Type B pancreatic cell (in vitro differentiated cells): ENCODE results near the gene GNLY. TPM values are rescaled to one million over a fixed set of nuclear protein-coding genes. Genes with fewer than 3 reads are reported as not detected.

Source experiments
- DNase-seq: peaks from one replicate; pipeline ENCODE4 v3.0.0; 2021; ENCODE audit warnings: mixed read lengths; ENCODE audit not compliant: unreplicated experiment; ENCODE audit errors: extremely low spot score
- H3K27ac Mint-ChIP-seq: 2 replicates; pipeline ENCODE4 v1.8.0; 2021; ENCODE audit warnings: mild to moderate bottlenecking, mixed read lengths
- H3K27me3 Mint-ChIP-seq: 2 replicates; pipeline ENCODE4 v1.8.0; 2021; ENCODE audit warnings: mixed read lengths
- H3K36me3 Mint-ChIP-seq: 2 replicates; pipeline ENCODE4 v1.8.0; 2021; ENCODE audit warnings: mixed read lengths
- H3K4me1 Mint-ChIP-seq: one replicate; pipeline ENCODE4 v1.8.0; 2021; ENCODE audit warnings: mixed read lengths; ENCODE audit not compliant: unreplicated experiment
- H3K4me3 Mint-ChIP-seq: 2 replicates; pipeline ENCODE4 v1.8.0; 2021; ENCODE audit warnings: mild to moderate bottlenecking, mixed read lengths
- H3K9me3 Mint-ChIP-seq: 2 replicates; pipeline ENCODE4 v1.8.0; 2021; ENCODE audit warnings: mixed read lengths
- total RNA-seq: library from RNA; stranded (reverse); gene quantifications from 2 replicates; pipeline ENCODE4 v1.2.1, GENCODE V29; 2021; ENCODE audit warnings: low replicate concordance
- TF ChIP-seq, protein P1 (sequence below): fragments of 200-600 bp; sonication (generic); conservative IDR thresholded peaks from 2 replicates; pipeline ENCODE4 v1.5.0; 2021; ENCODE audit warnings: antibody characterized with exemption, mild to moderate bottlenecking

Gene GNLY
- total RNA-seq, 1 donor from 2014 or later = not detected

DNA sequence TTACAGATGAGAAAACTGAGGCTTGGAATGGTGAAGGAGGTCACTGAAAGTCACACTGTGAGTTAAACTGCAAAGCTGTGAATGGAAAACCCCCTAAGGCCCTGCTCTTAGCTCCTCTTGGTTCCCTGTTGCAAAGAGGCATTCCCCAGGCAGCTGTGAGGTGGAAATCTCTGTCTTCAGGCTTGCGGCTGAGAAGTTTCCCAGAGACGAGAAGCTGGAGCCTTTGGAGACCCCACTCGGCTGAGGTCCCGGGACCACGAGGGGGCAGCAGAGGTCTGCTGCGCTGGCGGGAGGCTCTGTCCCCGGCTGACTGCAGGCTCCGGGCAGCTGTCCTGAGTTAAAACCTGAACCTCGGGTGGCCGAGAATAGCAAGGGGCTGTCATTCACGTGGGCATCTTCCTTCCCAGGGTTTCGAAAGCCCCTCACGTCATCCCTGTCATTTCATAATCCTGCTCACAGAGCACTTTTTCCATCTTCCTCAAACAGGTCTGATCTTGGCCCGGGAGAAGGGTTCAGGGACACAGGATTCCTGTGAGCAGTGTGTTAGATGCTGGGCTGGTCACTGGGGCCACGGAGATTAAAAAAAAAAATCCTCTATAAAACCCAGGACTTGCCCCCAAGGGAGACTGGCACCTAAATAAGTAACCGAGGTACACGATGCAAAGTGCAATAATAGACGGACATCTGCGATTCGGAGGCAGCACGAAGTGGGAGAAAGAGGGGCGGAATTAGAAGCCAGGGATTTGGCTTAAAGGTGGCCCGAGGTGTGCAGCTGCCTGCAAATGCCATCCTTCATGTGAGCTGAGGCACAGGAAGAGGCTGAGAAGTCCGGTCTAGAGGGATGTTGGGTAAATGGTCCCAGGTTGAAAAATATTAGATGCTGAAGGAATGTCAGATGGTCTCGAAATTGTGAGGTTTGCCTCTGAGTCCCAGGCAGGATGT is 35.0 kb downstream of the GNLY start:
- Mint-ChIP-seq H3K27ac (no peak overlapping the region), H3K36me3 (no peaks in the 10 kb centered on the region), H3K9me3 (no peaks in the 10 kb centered on the region), H3K4me3 (no peak overlapping the region), H3K4me1 (peaks cover 41% of the 10 kb centered on the region), H3K27me3 (peaks cover 22% of the 10 kb centered on the region)
- TF ChIP-seq, protein P1, sequence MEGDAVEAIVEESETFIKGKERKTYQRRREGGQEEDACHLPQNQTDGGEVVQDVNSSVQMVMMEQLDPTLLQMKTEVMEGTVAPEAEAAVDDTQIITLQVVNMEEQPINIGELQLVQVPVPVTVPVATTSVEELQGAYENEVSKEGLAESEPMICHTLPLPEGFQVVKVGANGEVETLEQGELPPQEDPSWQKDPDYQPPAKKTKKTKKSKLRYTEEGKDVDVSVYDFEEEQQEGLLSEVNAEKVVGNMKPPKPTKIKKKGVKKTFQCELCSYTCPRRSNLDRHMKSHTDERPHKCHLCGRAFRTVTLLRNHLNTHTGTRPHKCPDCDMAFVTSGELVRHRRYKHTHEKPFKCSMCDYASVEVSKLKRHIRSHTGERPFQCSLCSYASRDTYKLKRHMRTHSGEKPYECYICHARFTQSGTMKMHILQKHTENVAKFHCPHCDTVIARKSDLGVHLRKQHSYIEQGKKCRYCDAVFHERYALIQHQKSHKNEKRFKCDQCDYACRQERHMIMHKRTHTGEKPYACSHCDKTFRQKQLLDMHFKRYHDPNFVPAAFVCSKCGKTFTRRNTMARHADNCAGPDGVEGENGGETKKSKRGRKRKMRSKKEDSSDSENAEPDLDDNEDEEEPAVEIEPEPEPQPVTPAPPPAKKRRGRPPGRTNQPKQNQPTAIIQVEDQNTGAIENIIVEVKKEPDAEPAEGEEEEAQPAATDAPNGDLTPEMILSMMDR = peak; percentile 98
- peak; percentile 93 for DNase-seq

GRCh38 chr2:85729825-85730510 is 35.8 kb downstream of the GNLY start:
- Mint-ChIP-seq H3K27ac (no peak overlapping the region), H3K36me3 (no peaks in the 10 kb centered on the region), H3K4me1 (peaks cover 35% of the 10 kb centered on the region), H3K4me3 (no peak overlapping the region), H3K9me3 (no peaks in the 10 kb centered on the region), H3K27me3 (peaks cover 22% of the 10 kb centered on the region)
- no peak for DNase-seq
- TF ChIP-seq, protein P1 = no peak

DNA sequence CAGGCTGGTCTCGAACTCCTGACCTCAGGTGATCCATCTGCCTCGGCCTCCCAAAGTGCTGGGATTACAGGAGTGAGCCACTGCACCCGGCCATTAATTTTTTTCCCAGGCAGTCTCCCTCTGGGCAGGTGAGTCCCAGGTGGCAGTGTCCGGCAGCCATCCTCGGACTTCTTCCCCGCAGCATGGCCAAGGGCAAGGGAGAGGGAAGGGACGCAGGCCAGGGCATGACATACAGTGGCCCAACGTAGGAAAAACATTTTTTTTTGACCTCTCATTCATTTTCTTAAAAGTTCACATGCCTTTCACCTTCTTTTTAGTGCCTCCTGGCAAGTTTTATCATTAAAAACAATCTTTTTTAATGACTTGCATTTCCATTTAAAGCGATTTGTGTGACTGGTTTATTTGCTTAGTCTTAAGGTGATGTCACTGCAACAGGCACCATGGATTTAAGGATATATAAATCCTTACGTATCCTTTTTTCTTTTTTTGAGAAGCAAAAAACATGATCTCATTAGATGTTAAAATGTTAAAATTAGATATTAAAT is 36.6 kb downstream of the GNLY start:
- peaks cover 19% of the 10 kb centered on the region for H3K27me3 Mint-ChIP-seq
- TF ChIP-seq, protein P1 = no peak

DNA sequence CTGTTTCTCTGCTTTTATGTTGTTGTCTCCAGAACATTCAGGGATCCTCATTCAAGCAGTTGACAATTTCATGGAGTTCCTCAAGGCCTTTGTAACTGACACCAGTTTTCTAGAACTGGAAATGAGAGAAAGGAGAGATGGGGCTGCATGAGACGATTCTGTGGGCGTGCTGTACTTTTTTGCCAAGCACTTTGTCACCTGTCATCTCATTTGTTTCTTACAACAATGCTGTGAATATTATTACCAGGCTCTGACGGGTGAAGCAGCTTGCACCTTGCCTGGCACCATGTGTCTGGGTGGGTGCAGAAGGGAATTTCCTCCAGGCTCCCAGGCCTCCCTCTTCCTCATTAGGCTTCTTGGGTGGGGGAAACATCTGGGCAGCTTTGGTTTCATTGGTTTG is 37.4 kb downstream of the GNLY start:
- Mint-ChIP-seq H3K4me1 (peaks cover 35% of the 10 kb centered on the region), H3K27me3 (peaks cover 21% of the 10 kb centered on the region)

More for the DNA sequence above, 36.6 kb downstream of the GNLY start:
- Mint-ChIP-seq H3K4me3 (no peak overlapping the region), H3K9me3 (no peaks in the 10 kb centered on the region), H3K27ac (no peak overlapping the region), H3K36me3 (no peaks in the 10 kb centered on the region), H3K4me1 (peaks cover 32% of the 10 kb centered on the region)
- no peak for DNase-seq

GRCh38 chr2:85732467-85733120 is 38.4 kb downstream of the GNLY start:
- TF ChIP-seq, protein P1 = no peak
- H3K27ac Mint-ChIP-seq = no peak overlapping the region
- peaks cover 5% of the 10 kb centered on the region for H3K9me3 Mint-ChIP-seq
- peaks cover 21% of the 10 kb centered on the region for H3K27me3 Mint-ChIP-seq
- DNase-seq = no peak
- H3K36me3 Mint-ChIP-seq = no peaks in the 10 kb centered on the region
- H3K4me1 Mint-ChIP-seq = peaks cover 40% of the 10 kb centered on the region
- H3K4me3 Mint-ChIP-seq = no peak overlapping the region

More for the DNA sequence above, 37.4 kb downstream of the GNLY start:
- Mint-ChIP-seq H3K4me3 (no peak overlapping the region), H3K27ac (no peak overlapping the region), H3K9me3 (peaks cover under 1% of the 10 kb centered on the region), H3K36me3 (no peaks in the 10 kb centered on the region)
- TF ChIP-seq, protein P1 = no peak
- no peak for DNase-seq
